Astrocyte (in vitro differentiated cells and primary cell): ENCODE data around the gene SUSD6.

Experiments used
- CTCF ChIP-seq: IDR thresholded peaks from 2 replicates; pipeline ENCODE4 v1.5.1; 2011; ENCODE audit warnings: low read depth, mild to moderate bottlenecking, inconsistent platforms, low read length, moderate library complexity; ENCODE audit not compliant: insufficient read depth
- EZH2 ChIP-seq: IDR thresholded peaks from 2 replicates; pipeline ENCODE4 v1.6.1; 2012; ENCODE audit warnings: mild to moderate bottlenecking, low read length, inconsistent platforms; ENCODE audit not compliant: insufficient read depth

DNA sequence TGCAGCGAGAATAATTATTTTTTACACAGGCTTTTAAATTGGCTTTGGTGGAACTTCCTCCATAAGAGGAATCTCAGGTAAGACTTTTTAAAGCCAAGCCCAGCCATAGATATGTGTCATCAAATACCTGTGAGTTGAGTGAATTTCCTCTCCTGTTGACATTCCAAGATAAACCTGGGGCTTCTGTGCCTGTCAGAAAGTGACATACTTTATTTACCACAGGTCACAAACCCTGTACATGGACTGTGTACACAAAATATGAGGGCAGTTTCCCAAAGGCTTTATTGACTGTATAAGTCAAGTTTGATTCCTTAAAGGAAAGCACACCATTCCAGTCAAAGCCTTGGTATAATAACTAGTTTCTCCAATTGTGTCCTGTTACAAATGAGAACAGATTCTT lies 129.7 kb downstream of the SUSD6 start:
- TF ChIP-seq CTCF (no peak), EZH2 (no peak)
